ENCODE measurements around the gene ZNF577. TPM values are rescaled to one million over a fixed set of nuclear protein-coding genes. Genes with fewer than 3 reads are reported as not detected.

Gene ZNF577
- total and polyA plus RNA-seq, 2 of the 13 experiments (the other 11 are each of a cell fraction or from before 2014, with no cell fraction given): 5.7 to 7.6 TPM

DNA sequence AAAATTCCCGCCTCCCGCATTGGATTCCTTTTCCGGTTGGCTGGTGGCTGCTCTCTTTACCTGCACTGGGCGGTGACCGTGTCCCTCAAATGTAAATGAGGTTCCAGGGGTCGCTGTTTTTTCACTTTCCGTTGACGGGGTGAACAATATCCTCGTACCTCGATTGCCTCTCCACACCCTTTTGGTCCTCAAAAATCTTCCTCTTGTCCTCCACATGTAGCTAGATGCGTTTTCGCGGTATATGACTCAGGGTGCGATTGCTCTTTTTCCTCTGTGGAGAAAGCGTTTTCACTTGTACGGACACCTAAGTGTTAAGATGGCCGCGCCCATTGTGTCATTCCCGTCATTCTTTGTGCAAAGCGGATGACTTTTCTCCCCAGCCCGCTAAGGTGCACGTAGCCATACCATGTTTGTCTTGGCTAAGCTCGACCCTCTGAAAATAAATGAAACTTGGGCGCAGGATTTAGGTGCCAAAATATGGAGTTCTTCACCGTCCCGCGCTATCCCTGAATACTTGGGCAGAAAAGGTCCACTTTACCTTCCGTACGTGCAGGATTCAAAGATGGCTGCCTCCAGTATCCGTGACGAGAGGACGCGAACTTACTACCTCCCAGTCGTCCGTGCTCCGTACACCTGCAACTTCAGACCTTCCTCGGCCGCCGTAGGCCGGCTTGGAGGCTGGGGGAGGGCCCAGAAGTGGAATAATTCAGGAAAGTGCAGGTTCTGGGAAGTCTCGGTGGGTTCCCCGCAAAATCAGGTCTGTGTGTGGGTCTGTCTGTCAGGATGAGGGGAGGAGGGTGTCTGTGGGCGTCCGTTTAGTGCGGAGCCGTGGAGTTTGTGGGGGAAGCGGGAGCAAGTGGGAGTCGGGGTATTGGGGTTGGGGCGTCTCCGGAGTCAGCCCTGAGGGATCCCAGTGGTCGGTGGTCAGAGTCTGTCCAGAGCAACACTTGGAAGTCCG is 39.3 kb upstream of the ZNF577 start, which contains the start of gene ZNF613 (continued):
- TF ChIP-seq, protein P1, sequence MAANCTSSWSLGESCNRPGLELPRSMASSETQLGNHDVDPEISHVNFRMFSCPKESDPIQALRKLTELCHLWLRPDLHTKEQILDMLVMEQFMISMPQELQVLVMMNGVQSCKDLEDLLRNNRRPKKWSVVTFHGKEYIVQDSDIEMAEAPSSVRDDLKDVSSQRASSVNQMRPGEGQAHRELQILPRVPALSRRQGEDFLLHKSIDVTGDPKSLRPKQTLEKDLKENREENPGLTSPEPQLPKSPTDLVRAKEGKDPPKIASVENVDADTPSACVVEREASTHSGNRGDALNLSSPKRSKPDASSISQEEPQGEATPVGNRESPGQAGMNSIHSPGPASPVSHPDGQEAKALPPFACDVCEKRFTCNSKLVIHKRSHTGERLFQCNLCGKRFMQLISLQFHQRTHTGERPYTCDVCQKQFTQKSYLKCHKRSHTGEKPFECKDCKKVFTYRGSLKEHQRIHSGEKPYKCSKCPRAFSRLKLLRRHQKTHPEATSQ (CRISPR knock-in tag; IDR thresholded peaks at IDR 0.05; ENCODE audit: borderline replicate concordance): peak; percentile 36; the same call in 1 of the 2 replicates
- TF ChIP-seq SIN3A (IDR thresholded peaks at IDR 0.05; ENCODE audit: borderline replicate concordance, low read depth, low read length) (peak; percentile 65; the same call in 1 of the 2 replicates), POLR2G (IDR thresholded peaks at IDR 0.05; ENCODE audit: low read depth, low read length) (peak; percentile 54; the same call in 1 of the 2 replicates), ZNF644 (CRISPR knock-in tag; IDR thresholded peaks at IDR 0.05; ENCODE audit: low read depth) (no peak), CBFB (CRISPR knock-in tag; IDR thresholded peaks at IDR 0.05) (no peak), ZSCAN31 (CRISPR knock-in tag; IDR thresholded peaks at IDR 0.05; ENCODE audit: low read depth) (no peak), CHD4 (IDR thresholded peaks at IDR 0.05; ENCODE audit: borderline replicate concordance, low read length) (peak; percentile 69; the same call in 1 of the 2 replicates), KDM2A (CRISPR knock-in tag; IDR thresholded peaks at IDR 0.05; ENCODE audit: borderline replicate concordance, low read depth) (peak; percentile 88), ZNF790 (CRISPR knock-in tag; IDR thresholded peaks at IDR 0.05; ENCODE audit: borderline replicate concordance) (no peak), CCAR2 (optimal IDR thresholded peaks at IDR 0.05; ENCODE audit: low read depth, low read length) (no peak), POLR2A (IDR thresholded peaks at IDR 0.05; ENCODE audit: insufficient read depth in 1 of 2, low read depth in 2 of 2, low read length in 2 of 2) (peak in 1 of 2 experiments; percentile 46; a peak in 2 of 4 replicates), SP4 (CRISPR knock-in tag; IDR thresholded peaks at IDR 0.05) (peak; percentile 27; the same call in 1 of the 2 replicates), U2AF1 (optimal IDR thresholded peaks at IDR 0.05; ENCODE audit: low read depth, low read length) (no peak)
- TF ChIP-seq, protein P2, sequence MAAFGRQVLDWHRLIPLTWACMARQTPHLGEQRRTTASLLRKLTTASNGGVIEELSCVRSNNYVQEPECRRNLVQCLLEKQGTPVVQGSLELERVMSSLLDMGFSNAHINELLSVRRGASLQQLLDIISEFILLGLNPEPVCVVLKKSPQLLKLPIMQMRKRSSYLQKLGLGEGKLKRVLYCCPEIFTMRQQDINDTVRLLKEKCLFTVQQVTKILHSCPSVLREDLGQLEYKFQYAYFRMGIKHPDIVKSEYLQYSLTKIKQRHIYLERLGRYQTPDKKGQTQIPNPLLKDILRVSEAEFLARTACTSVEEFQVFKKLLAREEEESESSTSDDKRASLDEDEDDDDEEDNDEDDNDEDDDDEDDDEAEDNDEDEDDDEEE (CRISPR knock-in tag; IDR thresholded peaks at IDR 0.05): no peak
- TF ChIP-seq, protein P3, sequence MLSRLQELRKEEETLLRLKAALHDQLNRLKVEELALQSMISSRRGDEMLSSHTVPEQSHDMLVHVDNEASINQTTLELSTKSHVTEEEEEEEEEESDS (CRISPR knock-in tag; IDR thresholded peaks at IDR 0.05; ENCODE audit: borderline replicate concordance): peak; percentile 70; the same call in 1 of the 2 replicates
- TF ChIP-seq, protein P4, sequence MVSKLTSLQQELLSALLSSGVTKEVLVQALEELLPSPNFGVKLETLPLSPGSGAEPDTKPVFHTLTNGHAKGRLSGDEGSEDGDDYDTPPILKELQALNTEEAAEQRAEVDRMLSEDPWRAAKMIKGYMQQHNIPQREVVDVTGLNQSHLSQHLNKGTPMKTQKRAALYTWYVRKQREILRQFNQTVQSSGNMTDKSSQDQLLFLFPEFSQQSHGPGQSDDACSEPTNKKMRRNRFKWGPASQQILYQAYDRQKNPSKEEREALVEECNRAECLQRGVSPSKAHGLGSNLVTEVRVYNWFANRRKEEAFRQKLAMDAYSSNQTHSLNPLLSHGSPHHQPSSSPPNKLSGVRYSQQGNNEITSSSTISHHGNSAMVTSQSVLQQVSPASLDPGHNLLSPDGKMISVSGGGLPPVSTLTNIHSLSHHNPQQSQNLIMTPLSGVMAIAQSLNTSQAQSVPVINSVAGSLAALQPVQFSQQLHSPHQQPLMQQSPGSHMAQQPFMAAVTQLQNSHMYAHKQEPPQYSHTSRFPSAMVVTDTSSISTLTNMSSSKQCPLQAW (CRISPR knock-in tag; IDR thresholded peaks at IDR 0.05): peak; percentile 42; the same call in 1 of the 2 replicates
- TF ChIP-seq, protein P5, sequence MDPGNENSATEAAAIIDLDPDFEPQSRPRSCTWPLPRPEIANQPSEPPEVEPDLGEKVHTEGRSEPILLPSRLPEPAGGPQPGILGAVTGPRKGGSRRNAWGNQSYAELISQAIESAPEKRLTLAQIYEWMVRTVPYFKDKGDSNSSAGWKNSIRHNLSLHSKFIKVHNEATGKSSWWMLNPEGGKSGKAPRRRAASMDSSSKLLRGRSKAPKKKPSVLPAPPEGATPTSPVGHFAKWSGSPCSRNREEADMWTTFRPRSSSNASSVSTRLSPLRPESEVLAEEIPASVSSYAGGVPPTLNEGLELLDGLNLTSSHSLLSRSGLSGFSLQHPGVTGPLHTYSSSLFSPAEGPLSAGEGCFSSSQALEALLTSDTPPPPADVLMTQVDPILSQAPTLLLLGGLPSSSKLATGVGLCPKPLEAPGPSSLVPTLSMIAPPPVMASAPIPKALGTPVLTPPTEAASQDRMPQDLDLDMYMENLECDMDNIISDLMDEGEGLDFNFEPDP (CRISPR knock-in tag; conservative IDR thresholded peaks at IDR 0.05): no peak
- TF ChIP-seq, protein P6, sequence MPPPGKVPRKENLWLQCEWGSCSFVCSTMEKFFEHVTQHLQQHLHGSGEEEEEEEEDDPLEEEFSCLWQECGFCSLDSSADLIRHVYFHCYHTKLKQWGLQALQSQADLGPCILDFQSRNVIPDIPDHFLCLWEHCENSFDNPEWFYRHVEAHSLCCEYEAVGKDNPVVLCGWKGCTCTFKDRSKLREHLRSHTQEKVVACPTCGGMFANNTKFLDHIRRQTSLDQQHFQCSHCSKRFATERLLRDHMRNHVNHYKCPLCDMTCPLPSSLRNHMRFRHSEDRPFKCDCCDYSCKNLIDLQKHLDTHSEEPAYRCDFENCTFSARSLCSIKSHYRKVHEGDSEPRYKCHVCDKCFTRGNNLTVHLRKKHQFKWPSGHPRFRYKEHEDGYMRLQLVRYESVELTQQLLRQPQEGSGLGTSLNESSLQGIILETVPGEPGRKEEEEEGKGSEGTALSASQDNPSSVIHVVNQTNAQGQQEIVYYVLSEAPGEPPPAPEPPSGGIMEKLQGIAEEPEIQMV (CRISPR knock-in tag; IDR thresholded peaks at IDR 0.05; ENCODE audit: low read depth): 0 out of 2 replicates have a peak, but pooled peaks have one; percentile 38
- TF ChIP-seq, protein P7, sequence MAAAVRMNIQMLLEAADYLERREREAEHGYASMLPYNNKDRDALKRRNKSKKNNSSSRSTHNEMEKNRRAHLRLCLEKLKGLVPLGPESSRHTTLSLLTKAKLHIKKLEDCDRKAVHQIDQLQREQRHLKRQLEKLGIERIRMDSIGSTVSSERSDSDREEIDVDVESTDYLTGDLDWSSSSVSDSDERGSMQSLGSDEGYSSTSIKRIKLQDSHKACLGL (CRISPR knock-in tag; IDR thresholded peaks at IDR 0.05): 0 out of 2 replicates have a peak, but pooled peaks have one; percentile 53
